Liver (tissue), 3 donors: Measurements from ENCODE around the gene MAP2K3.
"Not testable (repeated sequence)": the region's sequence is repeated elsewhere in the genome, so short reads cannot be mapped to it uniquely, and the experiment has no call there.

Experiments
- ATF3 ChIP-seq: IDR thresholded peaks from 2 replicates; pipeline ENCODE4 v1.6.1; 2016; ENCODE audit warnings: antibody characterized with exemption
- TF ChIP-seq, protein P1 (sequence below): fragments of 150-350 bp; IDR thresholded peaks from 2 replicates; pipeline ENCODE4 v1.5.1; 2017; ENCODE audit warnings: improper control_type of control experiment, low read depth, low read length; ENCODE audit not compliant: missing input control
- donor health status: healthy.
- donor health status: healthy.

- TF ChIP-seq, protein P1, sequence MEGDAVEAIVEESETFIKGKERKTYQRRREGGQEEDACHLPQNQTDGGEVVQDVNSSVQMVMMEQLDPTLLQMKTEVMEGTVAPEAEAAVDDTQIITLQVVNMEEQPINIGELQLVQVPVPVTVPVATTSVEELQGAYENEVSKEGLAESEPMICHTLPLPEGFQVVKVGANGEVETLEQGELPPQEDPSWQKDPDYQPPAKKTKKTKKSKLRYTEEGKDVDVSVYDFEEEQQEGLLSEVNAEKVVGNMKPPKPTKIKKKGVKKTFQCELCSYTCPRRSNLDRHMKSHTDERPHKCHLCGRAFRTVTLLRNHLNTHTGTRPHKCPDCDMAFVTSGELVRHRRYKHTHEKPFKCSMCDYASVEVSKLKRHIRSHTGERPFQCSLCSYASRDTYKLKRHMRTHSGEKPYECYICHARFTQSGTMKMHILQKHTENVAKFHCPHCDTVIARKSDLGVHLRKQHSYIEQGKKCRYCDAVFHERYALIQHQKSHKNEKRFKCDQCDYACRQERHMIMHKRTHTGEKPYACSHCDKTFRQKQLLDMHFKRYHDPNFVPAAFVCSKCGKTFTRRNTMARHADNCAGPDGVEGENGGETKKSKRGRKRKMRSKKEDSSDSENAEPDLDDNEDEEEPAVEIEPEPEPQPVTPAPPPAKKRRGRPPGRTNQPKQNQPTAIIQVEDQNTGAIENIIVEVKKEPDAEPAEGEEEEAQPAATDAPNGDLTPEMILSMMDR: not testable (repeated sequence)
- TF ChIP-seq ATF3: not testable (repeated sequence)
These were observed 30.2 kb downstream of the MAP2K3 start for GRCh38 chr17:21314701-21315111.
